SH-SY5Y (cell line): ENCODE measurements around the gene SLC9A2.

Source experiments
- GATA2 ChIP-seq: IDR thresholded peaks from 2 replicates; pipeline ENCODE4 v1.6.1; 2011; ENCODE audit warnings: mild to moderate bottlenecking, low read depth, low read length
- GATA3 ChIP-seq: IDR thresholded peaks from 2 replicates; pipeline ENCODE4 v1.6.1; 2011; ENCODE audit warnings: low read depth, mild to moderate bottlenecking, low read length, moderate library complexity

SLC9A2 gene

GRCh38 chr2:102717308-102718018 lies 98.1 kb downstream of the SLC9A2 start:
- no peak for TF ChIP-seq GATA2
- no peak for TF ChIP-seq GATA3

GRCh38 chr2:102718387-102719316 lies 99.3 kb downstream of the SLC9A2 start:
- TF ChIP-seq GATA3 (no peak), GATA2 (no peak)

DNA sequence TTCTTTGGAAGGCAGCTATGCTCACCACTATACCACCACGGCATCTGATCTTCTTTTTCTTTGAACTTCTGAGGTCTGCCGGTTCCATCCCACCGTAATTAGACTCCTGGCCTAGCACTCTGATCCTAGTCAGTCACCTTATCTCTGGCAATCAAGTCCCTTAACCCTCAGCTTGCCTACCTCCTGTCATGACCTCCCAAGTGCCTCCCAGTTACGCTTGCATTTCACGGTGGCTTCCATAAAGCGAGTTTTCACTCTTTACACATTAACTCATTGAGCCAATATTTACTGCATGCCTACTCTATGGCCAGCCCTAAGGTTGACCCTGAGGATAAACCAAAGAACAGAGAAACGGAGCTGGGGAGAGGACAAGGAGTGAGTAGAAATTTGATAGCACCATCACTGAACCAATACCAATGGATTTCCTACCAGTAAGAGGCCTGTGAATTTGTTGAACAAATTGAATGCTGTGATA lies 104.7 kb downstream of the SLC9A2 start:
- TF ChIP-seq GATA2 (no peak), GATA3 (no peak)

DNA sequence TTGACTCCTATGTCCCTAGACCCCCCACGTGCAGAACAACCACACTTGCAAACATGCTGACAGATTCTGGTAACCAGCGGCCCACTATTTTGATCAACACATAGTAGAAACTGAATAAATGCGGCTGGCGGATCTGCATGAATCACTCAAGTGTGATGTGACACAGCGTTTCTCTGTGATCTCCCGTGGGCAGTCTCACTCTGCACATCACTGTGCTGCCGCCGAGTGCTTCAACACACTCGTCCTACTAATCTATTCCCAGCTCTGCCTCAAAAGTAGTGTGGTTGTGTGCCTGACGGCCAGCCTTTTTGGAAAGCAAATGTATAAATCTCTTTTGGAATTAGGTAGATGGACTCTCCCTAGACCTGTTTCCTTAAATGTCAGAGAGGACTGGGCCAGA lies 105.2 kb downstream of the SLC9A2 start:
- no peak for TF ChIP-seq GATA3
- no peak for TF ChIP-seq GATA2

DNA sequence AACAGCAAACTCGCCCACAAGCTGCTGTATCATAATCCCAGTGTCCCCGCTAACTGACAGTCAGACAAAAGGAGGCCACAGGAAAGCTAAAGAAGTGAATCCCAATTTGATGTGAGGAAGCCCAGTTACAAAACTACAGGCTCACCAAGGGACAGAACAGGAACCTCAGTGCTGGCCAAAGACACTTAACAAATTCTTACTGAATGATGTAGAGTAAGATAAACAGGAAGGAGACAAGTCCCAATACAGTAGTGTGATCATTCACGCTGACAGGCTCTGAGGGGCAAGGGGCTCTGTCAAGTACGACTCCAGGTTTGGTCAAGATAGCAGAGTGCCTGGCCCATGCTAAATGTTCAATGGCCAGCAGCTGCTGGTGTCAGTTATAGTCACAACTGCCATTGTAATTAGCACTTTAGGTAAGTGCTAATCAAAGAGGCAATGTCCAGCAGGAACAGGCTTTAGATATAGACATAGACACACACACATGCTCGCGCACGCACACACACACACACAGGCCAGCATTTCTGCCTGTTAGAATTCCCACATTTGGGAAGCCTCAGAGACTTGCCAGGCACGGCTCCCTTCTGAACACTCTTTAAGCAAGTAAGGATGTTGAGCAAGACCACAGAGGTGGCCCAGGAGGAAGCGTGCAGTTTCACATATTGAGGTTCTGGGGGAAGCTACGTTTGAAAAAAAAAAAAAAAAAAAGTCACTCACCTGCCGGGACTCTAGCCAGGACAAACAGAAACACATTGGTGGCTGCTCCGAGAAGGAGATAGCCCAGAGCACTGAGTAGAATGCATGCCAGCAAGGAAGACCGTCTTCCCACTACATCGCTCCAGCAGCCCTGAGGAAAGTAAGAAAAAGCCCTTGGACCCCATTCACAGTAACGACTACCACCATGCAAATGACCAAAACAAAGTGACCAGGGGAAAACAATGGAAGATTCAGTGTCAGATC lies 107.1 kb downstream of the SLC9A2 start:
- TF ChIP-seq GATA2 (no peak), GATA3 (no peak)

DNA sequence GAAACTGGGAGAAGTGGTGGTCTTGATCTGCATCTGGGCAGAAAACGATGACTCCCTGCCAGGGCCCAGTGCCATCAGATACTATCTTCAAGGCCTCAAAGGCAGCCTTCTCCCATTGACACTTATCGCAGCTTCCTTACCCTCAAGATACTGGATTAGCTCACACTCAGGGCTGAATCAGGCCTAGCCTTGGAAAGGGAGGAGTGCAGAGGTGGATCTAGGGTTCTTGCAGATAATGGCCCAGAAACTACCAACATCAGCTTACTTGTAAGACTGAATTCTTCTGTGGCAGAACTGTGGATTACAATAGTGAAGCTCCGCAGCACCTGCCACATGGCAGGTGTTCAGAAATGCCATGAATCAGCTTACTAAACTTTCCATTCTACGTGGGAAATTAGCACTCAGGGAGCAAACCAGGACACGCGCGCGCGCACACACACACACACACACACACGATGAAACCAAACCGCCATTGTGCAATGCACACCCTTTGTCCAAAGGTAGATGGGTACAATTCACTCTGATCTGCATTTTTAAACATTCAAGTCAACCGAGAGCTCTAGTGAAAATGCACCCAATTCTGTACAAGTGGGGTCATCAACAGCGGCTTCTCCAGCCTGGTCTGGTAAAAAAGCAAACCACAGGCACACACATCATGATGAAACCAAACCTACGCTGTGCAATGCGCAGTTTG lies 116.2 kb downstream of the SLC9A2 start:
- no peak for TF ChIP-seq GATA3
- no peak for TF ChIP-seq GATA2

GRCh38 chr2:102736110-102736409 lies 116.7 kb downstream of the SLC9A2 start:
- TF ChIP-seq GATA3 (no peak), GATA2 (no peak)

DNA sequence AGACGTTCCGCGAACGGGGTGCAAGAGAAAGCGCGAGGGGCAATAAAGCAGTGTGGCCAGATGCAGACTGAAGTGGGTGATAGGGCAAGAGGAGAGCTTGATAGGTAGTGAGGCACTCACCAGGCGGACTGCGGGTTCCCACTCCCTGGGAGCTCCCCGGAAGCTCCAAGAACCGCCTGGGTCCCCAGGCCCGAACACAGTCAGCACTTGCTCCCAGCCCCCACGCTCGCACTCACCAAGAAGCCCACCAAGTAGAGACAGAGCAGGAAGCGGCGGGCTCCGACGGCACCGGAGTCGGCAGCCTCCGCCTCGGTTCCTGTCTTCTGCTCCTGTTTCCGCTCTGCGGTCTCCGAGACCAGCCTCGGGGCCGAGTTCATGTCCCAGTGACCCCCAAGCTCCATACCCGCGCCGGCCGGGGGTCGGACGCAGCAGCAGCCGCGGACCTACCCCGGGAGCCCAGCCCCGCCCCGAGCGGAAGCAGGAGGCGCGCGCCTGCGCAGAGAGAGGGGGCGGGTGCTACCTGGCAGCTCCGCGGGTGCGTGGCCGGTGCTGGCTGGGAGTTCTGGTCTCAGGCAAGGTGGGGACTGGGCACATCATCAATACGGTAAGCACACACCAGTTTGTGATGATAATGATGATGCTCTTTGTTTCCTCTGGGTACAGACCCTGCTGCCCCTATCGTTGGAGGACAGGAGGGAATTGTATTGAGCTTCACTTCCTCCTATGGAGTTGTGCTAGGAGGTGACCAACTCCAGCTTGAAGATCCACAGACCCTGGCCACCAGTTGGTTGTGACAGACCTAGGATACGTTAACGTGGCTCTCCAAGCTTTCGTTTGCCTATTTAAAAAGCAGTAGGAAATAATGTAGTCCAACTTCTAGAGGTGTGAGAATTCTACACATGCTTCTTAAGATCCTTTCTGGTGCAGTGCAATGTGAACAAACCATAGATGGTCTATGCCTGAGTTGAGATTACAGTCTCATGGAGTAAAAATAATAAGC lies 117.4 kb downstream of the SLC9A2 start:
- TF ChIP-seq GATA3 (no peak), GATA2 (no peak)

- TF ChIP-seq GATA2 (no peak), GATA3 (no peak)
These were observed 118.1 kb downstream of the SLC9A2 start for GRCh38 chr2:102737431-102737830.

DNA sequence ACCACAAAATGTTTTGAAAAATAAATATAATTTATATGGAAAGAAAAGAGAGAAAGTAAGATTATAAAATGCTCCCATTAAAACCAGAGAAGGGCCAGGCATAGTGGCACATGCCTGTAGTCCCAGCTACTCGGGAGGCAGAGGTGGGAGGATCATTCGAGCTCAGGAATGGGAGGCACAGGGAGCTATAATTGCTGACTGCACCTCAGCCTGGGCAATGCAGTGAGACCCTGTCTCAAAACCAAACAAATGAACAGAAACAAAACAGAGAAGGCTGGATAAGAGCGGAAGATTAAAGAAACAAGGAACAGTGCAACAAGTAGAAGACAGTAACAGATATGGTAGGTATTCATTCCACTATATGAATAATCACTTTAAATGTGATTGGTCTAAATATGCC lies 123.9 kb downstream of the SLC9A2 start:
- TF ChIP-seq GATA3, result no peak
- TF ChIP-seq GATA2, result no peak

DNA sequence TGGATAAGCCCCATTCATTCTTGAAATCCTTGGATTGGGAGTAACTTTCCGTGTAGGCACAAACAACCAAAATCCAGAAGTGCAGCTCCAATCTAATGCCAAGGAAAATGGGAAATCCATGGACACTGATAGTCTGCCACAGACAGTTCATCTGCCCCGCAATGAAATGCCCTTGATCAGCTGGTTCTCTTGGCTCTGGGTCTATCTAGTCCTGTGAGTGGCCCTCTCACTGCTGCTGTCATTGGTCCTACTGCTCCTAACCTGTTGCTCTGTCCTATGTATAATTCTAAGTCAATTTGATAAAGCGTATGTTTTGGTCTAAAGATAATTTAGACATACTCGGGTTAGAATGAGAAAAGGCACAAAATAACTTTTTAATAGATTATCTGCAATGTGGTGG lies 128.8 kb downstream of the SLC9A2 start:
- TF ChIP-seq GATA2, result no peak
- TF ChIP-seq GATA3, result no peak

GRCh38 chr2:102749938-102750337 lies 130.6 kb downstream of the SLC9A2 start:
- TF ChIP-seq GATA3 (no peak), GATA2 (no peak)
